GM19455 (cell line): ENCODE results near the gene NEK9.
"Not testable (repeated sequence)": the region's sequence is repeated elsewhere in the genome, so short reads cannot be mapped to it uniquely, and the experiment has no call there.

Experiments used
- ATAC-seq: cut with Tn5 transposase; IDR thresholded peaks from one replicate; pipeline ENCODE4 v1.9.1; 2021; ENCODE audit not compliant: unreplicated experiment

NEK9 gene

DNA sequence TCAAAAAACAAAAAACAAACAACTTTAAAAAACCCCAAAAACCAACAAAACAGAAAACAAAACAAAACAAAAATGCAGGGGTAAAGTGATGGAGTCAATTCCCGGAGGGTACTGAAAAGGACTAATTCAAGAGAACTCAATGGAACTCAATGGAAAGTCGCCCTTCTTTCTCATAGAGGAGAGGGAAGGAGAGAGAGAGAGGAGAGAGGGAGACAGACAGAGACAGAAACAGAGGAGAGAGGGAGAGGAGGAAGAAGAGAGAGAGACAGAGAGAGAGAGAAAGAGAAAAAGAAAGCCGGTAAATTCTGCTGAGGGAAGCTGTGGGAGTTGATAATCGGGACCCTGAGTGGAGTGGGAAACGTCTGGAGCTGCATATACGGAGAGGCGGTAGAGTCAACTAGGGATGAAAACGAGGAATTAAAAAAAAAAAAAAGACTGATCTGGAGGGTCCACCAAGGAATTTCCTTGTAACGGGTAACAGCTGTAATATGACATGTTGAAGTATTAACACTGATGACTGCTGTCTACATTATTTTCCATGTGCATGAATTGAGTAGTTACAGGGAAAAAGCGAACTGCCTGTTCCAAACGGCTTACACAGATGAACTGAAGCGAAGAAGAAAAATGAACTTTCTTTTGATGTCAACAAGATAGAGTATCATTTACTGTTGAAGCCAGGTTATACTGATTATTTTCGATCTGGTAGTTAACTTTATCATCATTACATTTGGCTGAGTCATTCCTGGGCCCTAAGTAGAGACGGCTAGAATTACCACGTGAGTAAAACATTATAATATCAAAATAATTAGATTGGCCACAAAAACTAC is 58.3 kb downstream of the NEK9 start:
- no peak for ATAC-seq

DNA sequence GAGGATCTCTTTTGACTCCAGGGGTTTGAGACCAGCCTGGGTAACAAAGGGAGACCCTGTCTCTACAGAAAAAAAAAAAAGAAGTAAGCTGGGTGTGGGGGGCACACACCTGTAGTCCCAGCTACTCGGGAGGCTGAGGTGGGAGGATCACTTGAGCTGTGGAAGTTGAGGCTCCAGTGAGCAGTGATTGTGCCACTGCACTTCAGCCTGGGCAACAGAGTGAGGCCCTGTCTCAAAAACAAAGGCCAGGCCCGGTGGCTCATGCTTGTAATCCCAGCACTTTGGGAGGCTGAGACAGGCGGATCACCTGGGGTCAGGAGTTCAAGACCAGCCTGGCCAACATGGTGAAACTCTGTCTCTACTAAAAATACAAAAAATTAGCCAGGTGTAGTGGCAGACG is 59.1 kb downstream of the NEK9 start:
- ATAC-seq: not testable (repeated sequence)

GRCh38 chr14:75067212-75067611 is 59.6 kb downstream of the NEK9 start:
- no peak for ATAC-seq

DNA sequence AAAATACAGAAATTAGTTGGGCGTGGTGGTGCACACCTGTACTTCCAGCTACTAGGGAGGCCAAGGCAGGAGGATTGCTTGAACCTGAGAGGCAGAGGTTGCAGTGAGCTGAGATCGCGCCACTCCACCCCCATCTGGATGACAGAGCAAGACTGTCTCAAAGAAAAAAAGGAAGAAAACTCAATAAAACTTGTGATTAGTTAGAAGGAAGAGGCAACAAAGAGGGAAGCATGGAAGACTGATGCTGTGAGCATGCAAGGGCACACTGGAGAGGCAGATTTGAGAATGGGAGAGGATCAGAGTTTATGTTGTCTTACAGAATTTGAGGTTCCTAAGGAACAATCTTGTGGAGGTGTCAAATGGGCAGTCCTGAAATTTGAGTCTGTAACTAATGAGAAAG is 60.2 kb downstream of the NEK9 start:
- no peak for ATAC-seq

DNA sequence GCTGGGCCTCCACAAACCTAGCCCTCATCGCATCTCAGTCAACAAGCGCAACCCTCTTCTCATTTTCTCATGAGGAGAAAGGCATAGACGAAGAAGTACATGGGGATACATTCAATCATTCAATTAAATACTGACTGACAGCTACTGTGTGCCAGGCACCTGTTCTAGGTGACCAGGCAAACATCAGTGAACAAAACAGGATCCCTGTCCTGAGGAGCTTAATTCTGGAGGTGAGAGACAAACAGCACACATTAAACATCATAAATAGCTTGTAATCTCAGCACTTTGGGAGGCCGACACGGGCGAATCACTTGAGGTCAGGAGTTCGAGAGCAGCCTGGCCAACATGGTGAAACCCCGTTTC is 62.7 kb downstream of the NEK9 start:
- peak; percentile 22 for ATAC-seq

DNA sequence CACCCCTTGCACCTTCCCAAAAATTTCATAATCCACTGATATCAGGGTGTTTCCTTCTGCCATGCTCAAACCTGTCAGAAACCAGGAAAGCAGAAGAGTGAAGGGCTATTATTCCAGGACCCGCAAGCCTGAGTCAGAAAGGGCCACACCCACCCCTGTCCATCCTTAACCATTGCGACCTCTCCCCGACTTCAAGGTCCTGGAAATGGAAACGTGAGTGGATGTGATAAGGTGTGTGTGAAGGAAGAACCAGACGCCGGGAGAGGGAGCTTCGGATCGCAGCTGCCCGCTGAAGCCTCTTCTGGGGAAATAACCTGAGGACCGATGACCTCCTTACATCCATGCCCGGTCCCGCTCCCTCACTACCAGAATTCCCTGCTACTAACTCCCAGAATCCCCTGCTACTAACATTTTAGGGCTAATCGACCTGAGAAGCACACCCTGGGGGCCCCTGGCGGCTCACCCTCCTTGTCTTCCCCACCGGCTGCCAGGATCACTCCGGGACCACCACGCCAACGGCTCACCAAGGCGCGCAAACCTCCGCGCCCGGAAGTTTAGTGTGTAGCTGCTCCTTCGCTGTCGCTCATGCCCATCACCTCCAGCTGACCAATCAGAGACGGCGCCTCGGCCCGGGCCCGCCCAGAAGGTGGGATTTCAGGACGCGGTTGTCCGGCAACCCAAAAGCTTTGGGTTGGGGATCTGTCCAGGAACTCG is 63.2 kb downstream of the NEK9 start, which contains the start of gene ACYP1:
Gene ACYP1 (minus strand): TSS at position 534 of the 714 bp plus-strand sequence. CDS start 471 bp downstream, at position 63.
- peak; percentile 97 for ATAC-seq

GRCh38 chr14:75063013-75063412 is 63.8 kb downstream of the NEK9 start:
- no peak for ATAC-seq

GRCh38 chr14:75060420-75060819 is 66.4 kb downstream of the NEK9 start:
- no peak for ATAC-seq

GRCh38 chr14:75059642-75060041 is 67.2 kb downstream of the NEK9 start:
- ATAC-seq: no peak

GRCh38 chr14:75054421-75054820 is 72.4 kb downstream of the NEK9 start:
- ATAC-seq: no peak

DNA sequence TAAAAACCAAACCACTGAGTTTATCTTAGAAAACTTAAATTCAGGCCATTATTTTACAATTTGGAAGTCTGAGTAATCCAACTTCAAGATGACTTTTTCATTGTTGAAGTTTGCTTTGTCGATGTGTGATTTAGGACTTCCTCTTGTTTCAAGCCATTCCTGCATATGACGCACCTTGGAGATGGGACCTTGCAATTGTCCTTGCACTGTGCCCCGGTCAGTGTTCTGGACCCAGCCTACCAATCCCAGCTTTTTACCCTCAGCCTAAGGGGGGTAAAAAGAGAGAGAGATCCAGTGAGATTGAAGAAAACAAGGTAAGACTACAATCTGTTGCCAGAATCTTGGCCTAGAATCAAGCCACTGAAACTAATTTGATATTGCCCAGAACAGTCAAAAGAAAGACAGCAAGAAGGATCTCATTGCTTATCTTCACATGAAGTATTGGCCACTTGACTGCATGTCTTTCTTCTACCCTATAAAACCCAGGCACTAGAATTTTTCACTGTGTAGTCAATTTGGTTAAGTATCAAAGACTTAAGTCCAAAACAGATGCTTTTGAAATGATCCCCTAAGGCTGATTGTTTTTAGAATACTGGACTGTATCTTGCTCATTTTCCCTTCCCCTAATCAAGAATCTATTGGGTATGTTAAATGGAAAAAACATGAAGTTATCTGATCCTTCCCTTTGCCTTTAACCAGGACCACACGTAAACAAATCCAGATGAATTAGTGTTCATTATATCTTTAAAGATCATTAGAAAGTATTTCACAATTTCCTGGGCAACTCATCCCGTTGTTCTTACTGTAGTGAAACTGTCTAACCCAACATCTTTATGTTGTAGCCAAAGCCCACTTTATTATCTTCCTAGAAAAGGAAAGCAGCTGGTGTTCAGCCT is 73.2 kb downstream of the NEK9 start:
- no peak for ATAC-seq

- no peak for ATAC-seq
Observed at GRCh38 chr14:75051556-75051899, 75.3 kb downstream of the NEK9 start.

DNA sequence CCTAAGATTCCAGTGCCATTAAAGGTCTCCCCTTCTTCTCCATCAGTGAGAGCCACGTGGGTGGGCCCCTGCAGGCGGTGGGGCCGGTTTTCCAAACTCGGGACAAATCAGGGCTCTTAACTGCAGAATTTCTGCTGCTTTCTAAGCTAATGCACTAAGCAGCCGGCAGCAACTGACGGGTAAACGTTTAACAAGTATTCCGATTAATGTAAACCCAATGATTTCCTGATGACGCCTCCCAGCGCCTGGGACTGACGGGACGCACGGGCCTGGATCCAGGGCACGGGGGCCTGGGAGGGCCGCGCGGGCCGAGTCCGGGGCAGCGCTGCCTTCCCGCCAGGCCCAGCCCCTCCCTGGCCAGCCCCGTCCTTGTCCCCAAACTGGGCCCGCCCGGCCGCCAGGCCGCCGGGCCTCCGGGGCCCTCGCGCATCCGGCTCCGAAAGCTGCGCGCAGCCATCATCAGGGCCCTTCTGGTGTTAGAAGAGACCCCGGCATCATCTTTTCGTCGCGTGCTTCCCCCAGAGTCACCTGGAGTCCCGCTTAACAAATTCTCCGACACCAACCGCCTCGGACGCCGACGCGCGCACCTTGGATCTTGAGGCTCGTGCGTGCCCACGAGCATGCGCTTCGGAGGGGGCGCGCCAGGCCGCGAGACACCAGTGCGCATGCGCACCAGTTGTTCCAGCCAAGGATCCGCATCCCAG is 75.8 kb downstream of the NEK9 start, which contains the start of gene MLH3:
Gene MLH3 (minus strand): TSS at position 616 of the 704 bp plus-strand sequence. CDS start 1,812 bp downstream, outside the sequence.
- ATAC-seq: peak; percentile 88

GRCh38 chr14:75049731-75050201 is 77.1 kb downstream of the NEK9 start:
- no peak for ATAC-seq

DNA sequence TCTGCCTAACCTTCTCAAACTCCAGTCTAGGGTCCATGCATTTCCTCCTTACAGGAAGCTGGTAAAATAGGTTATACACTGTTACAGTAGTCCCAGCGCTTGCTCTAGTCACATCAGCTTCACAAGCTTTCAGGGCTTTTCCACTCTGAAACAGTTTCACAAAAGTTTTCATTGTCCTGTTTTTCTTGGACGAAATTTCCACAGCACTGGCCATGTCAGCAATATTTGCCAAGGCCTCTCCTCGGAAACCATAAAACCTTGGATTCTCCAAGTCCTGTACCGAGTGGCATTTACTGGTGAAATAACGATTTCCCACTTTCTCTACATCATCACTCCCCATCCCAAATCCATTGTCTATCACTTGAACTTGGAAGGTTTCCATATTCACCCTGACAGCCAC is 77.7 kb downstream of the NEK9 start:
- ATAC-seq: no peak

DNA sequence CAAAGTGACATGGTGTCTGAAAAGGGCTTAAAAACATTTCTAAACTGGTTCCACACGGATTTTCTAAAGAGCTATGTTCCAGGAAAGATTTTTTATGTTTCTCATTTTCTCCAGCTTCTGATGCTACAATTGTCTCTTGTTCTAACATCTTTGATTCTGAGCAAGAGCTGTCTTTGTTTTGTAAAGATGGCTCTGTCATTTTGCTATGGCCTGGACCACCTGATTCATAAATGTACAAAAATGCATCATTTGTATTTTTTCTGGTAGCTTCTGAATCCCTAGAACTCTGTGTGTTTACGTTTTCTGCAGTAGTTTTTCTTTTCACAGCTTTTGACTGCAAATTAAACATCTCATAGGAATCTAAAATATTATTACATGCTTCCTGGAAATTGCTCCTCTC is 78.7 kb downstream of the NEK9 start:
- no peak for ATAC-seq

DNA sequence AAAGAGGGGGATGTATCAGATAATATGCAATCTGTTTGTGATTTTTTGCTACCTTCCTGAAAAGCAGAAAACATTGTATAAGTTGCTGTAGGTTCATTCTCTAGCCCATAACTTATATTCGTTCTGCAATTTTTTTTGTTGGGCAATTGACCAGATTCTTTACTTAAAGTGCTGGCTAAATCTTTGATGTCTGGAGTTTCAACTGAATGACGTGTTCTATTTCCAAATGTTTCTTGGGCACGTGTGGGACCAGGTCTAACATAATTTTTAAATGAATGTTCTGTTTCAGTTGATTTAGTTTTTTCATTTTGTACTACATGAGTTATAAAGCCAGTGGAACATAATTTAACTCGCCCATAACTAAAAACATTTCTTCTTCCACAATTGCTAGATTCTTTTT is 79.3 kb downstream of the NEK9 start:
- ATAC-seq: no peak

DNA sequence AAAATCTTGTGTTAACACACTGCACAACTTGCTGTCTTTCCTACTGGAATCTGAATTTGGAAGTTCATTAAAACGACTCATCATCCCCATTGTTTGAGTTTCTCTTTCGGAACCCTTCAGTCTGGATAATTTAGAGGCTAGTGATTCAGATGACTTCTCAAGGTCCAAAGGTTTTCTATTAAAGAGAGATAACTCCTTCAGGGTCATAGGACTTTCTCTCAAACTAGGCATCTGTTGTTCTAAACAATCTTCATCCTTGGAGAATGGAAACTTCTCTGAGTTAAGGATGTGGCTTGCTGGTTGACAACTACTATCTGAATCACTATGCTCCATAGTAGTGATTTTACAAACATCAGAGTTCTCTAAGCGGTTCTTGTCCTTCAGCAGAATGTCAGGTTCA is 79.9 kb downstream of the NEK9 start:
- no peak for ATAC-seq

DNA sequence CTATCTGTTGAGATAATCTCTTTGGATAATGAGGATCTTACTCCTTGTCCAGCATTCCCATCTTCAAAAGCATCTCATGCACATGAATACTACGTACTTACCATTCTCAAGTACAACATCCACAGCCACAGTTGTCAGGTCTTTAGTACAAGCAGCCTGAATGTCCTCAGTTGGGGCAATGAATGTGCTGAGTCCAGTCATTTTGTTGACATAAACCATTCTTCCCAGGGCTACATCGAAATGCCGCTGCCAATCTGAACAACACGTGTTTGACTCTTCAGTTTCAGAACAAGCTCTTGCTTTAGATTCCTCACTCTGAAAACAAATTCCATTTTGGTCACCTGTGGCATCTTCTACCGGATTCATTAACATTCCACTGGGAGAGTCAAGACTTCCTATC is 80.6 kb downstream of the NEK9 start:
- no peak for ATAC-seq

GRCh38 chr14:75044752-75045151 is 82.1 kb downstream of the NEK9 start:
- no peak for ATAC-seq

- no peak for ATAC-seq
Observed at GRCh38 chr14:75044322-75044721, 82.5 kb downstream of the NEK9 start.
